ENCODE data around the gene PGLYRP1. TPM values are rescaled to one million over a fixed set of nuclear protein-coding genes. Genes with fewer than 3 reads are reported as not detected.

The PGLYRP1 gene
- total RNA-seq, 1 donor from 2014 or later: not detected

DNA sequence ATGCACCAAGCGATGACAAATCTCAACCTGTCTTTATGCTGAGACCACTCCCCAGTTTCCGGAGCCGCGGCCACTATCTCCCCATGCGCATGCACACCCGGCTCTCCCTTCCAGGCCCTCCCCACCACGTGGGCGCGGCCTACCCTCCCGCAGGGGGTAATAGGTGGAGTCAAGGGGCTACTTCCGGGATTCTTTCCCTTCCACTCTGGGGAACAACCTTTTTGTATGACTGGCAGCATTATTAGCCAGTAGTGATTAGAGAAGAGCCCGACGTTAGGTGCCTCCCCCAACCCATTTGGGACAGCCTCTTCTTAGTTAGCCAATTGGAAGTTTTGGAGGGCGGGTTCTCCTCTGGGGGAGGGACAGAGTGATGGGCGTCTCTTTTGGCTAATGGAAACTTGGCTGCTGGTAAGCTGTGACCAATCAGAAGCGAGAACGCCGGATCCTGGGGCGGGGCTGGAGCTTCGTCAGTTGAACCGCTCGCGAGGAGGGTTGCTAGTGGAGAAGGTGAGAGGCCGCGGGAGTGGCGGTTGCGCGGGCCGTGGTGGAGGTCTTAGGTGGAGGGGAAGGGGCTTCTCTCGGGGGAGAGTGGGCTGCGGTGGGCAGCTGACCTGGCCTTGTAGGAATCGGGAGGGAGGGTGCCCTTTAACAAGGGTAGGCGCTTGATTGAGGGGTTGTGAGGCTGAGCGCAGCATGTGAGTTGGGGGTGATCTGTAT, 27.7 kb downstream of the PGLYRP1 start, which contains the start of gene CCDC61:
CCDC61 (plus strand) TSS at position 470 of the 717 bp plus-strand sequence. CDS start 7,552 bp downstream, outside the sequence.
- TF ChIP-seq, protein P1, sequence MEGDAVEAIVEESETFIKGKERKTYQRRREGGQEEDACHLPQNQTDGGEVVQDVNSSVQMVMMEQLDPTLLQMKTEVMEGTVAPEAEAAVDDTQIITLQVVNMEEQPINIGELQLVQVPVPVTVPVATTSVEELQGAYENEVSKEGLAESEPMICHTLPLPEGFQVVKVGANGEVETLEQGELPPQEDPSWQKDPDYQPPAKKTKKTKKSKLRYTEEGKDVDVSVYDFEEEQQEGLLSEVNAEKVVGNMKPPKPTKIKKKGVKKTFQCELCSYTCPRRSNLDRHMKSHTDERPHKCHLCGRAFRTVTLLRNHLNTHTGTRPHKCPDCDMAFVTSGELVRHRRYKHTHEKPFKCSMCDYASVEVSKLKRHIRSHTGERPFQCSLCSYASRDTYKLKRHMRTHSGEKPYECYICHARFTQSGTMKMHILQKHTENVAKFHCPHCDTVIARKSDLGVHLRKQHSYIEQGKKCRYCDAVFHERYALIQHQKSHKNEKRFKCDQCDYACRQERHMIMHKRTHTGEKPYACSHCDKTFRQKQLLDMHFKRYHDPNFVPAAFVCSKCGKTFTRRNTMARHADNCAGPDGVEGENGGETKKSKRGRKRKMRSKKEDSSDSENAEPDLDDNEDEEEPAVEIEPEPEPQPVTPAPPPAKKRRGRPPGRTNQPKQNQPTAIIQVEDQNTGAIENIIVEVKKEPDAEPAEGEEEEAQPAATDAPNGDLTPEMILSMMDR (IDR thresholded peaks at IDR 0.05): no peak
- peaks cover 13% of the 10 kb centered on the region for H3K27me3 Mint-ChIP-seq (ENCODE audit: low read depth)
- no peaks in the 10 kb centered on the region for H3K9me3 Mint-ChIP-seq (ENCODE audit: low read depth)
- peaks cover 3% of the 10 kb centered on the region for H3K36me3 Mint-ChIP-seq (ENCODE audit: low read depth)
- H3K27ac Mint-ChIP-seq (ENCODE audit: unreplicated experiment): no peak within 1 kb of the TSS
- H3K4me3 Mint-ChIP-seq (ENCODE audit: unreplicated experiment): no peak within 1 kb of the TSS
- no peak for DNase-seq (ENCODE audit: low spot score)
- H3K4me1 Mint-ChIP-seq (ENCODE audit: low read depth): peaks cover 9% of the 10 kb centered on the region

DNA sequence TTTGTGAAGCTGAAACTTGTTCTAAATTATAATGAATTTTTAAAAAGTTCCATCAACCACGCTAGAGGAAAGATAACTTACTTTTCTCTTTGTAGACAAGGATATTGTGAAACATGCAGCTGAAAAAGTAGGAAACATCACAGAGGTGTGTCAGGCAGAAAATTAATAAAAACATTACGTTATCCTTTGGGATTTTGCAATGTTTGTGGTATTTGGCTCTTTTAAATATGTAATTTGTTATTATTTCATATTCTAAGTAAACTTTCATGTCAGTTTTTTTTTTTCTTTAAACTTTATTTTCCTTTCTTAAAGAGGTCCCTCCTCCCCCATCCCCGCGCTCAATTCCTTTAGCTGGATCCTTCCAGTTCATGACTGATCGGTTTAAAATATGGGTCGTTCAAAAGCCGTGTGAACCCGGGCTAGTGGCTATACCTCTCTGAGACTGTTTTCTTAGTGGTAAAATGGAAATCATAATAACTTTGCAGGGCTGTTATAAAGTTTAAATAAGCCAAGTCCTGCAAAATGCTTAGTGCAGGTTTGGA, 28.3 kb downstream of the PGLYRP1 start:
- no peak for DNase-seq (ENCODE audit: low spot score)
- peaks cover 3% of the 10 kb centered on the region for H3K36me3 Mint-ChIP-seq (ENCODE audit: low read depth)
- H3K4me1 Mint-ChIP-seq (ENCODE audit: low read depth): peaks cover 3% of the 10 kb centered on the region
- no peak overlapping the region for H3K27ac Mint-ChIP-seq (ENCODE audit: unreplicated experiment)
- no peak overlapping the region for H3K4me3 Mint-ChIP-seq (ENCODE audit: unreplicated experiment)
- H3K27me3 Mint-ChIP-seq (ENCODE audit: low read depth): peaks cover 14% of the 10 kb centered on the region
- H3K9me3 Mint-ChIP-seq (ENCODE audit: low read depth): no peaks in the 10 kb centered on the region
- TF ChIP-seq, protein P1 (IDR thresholded peaks at IDR 0.05): no peak

DNA sequence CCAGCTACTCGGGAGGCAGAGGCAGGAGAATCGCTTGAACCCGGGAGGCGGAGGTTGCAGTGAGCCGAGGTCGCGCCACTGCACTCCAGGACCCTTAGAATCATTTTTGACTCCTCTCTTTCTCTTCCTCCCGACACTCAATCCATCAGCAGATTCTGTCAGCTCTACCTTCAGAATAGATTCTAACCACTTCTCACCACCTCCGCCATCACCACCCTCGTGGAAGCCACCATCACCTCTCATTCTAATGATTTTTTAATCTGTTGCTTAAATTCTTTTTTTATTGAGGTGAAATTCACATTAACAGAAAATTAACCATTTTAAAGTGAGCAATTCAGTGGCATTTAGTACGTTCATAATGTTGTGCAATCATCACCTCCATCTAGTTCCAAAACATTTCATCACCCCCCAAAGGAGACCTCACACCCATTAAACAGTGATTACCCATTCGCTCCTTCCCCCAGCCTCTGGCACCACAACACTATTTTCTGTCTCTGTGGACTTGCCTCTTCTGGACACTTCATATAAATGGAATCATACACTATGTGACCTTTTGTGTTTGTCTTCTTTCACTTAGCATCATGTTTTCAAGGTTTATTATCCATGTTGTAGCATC, 32.6 kb downstream of the PGLYRP1 start:
- Mint-ChIP-seq H3K4me1 (ENCODE audit: low read depth) (no peaks in the 10 kb centered on the region), H3K27ac (ENCODE audit: unreplicated experiment) (no peak overlapping the region), H3K27me3 (ENCODE audit: low read depth) (peaks cover 25% of the 10 kb centered on the region)

DNA sequence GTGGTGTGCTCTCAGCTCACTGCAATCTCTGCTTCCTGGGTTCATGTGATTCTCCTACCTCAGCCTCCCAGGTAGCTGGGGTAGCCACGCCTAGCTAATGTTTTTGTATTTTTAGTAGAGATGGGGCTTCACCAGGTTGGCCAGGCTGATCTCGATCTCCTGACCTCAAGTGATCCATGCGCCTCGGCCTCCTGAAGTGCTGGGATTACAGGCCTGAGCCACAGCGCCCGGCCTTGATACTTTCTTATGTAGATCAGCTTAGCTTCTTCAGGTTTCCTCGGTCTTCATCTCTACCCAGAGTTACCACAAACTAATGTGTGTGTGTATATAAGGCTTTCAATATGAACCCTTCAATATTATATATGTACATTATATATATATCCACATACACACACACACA, 37.5 kb downstream of the PGLYRP1 start:
- H3K27ac Mint-ChIP-seq (ENCODE audit: unreplicated experiment): no peak overlapping the region
- H3K4me3 Mint-ChIP-seq (ENCODE audit: unreplicated experiment): no peak overlapping the region
- DNase-seq (ENCODE audit: low spot score): no peak
- H3K36me3 Mint-ChIP-seq (ENCODE audit: low read depth): no peaks in the 10 kb centered on the region
- no peaks in the 10 kb centered on the region for H3K9me3 Mint-ChIP-seq (ENCODE audit: low read depth)
- H3K4me1 Mint-ChIP-seq (ENCODE audit: low read depth): no peaks in the 10 kb centered on the region
- H3K27me3 Mint-ChIP-seq (ENCODE audit: low read depth): peaks cover 49% of the 10 kb centered on the region
- TF ChIP-seq, protein P1 (IDR thresholded peaks at IDR 0.05): no peak

More for the DNA sequence above, 32.6 kb downstream of the PGLYRP1 start:
- Mint-ChIP-seq H3K4me3 (ENCODE audit: unreplicated experiment) (no peak overlapping the region), H3K9me3 (ENCODE audit: low read depth) (no peaks in the 10 kb centered on the region), H3K36me3 (ENCODE audit: low read depth) (no peaks in the 10 kb centered on the region)
- DNase-seq (ENCODE audit: low spot score): no peak
- TF ChIP-seq, protein P1 (IDR thresholded peaks at IDR 0.05): no peak

DNA sequence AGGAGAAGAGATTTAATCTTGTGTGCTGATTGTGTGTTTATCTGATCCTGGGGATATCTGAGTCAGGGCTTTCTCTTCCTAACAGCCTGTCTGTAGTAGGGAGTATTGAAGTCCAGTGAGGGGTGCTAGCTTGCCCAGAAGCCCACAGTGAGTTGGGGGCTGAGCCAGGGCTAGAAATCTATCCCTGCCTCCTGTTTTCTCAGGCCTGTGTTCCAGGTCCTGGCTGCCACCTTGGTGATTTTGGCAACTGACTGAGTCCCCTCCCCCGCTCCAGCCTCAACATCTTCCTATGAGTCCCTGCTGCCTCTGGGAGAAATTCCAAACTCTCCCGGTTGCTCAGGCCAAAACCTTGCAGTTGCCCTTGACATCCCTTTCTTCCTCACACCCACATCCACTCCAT, 41.5 kb downstream of the PGLYRP1 start:
- peaks cover 48% of the 10 kb centered on the region for H3K27me3 Mint-ChIP-seq (ENCODE audit: low read depth)
- H3K9me3 Mint-ChIP-seq (ENCODE audit: low read depth): no peaks in the 10 kb centered on the region
- no peak for DNase-seq (ENCODE audit: low spot score)
- H3K4me1 Mint-ChIP-seq (ENCODE audit: low read depth): no peaks in the 10 kb centered on the region
- H3K36me3 Mint-ChIP-seq (ENCODE audit: low read depth): no peaks in the 10 kb centered on the region
- TF ChIP-seq, protein P1 (IDR thresholded peaks at IDR 0.05): no peak
- no peak overlapping the region for H3K4me3 Mint-ChIP-seq (ENCODE audit: unreplicated experiment)
- H3K27ac Mint-ChIP-seq (ENCODE audit: unreplicated experiment): no peak overlapping the region
